H1 (cell line): ENCODE data around the gene CDADC1. TPM values are rescaled to one million over a fixed set of nuclear protein-coding genes. Genes with fewer than 3 reads are reported as not detected.

ENCODE experiments used
- CTCF ChIA-PET: fragments of 300-600 bp; sonication (Branson Sonifier 250); formaldehyde crosslinking; loops from one replicate; lab custom pipeline; 2021; ENCODE audit not compliant: partially characterized antibody; lab: Charles Lee
- POLR2A ChIA-PET: fragments of 300-600 bp; sonication (Branson Sonifier 250); formaldehyde crosslinking; loops from one replicate; lab custom pipeline; 2021; ENCODE audit warnings: inconsistent platforms; ENCODE audit not compliant: partially characterized antibody; lab: Charles Lee
- DNase-seq, 2 experiments: peaks; one replicate each; pipeline versions ENCODE4 v3.0.0 to v3.0.0-alpha.2; 2010 to 2022; ENCODE audit warnings: low spot score in 2 of 2, low read depth in 1 of 2, mixed read lengths in 1 of 2
- FAIRE-seq: peaks from 2 replicates; lab custom pipeline; 2011; peaks lifted over from hg19 to GRCh38; lab: Jason Lieb, UNC
- H2AFZ ChIP-seq: 2 replicates; pipeline ENCODE4 v1.8.1; 2012; ENCODE audit warnings: low read length, inconsistent platforms
- H2AK5ac ChIP-seq: 2 replicates; pipeline ENCODE4 v1.6.1; 2013; ENCODE audit warnings: low read depth, low read length
- H2BK120ac ChIP-seq: replicated peaks from 2 replicates; pipeline ENCODE3; 2013; ENCODE audit warnings: low read depth, low read length, inconsistent platforms
- H2BK12ac ChIP-seq: 2 replicates; pipeline ENCODE4 v1.6.1; 2013; ENCODE audit warnings: low read depth, low read length
- H2BK15ac ChIP-seq: 2 replicates; pipeline ENCODE4 v1.6.1; 2013; ENCODE audit warnings: low read length
- H2BK20ac ChIP-seq: 2 replicates; pipeline ENCODE4 v1.6.1; 2013; ENCODE audit warnings: low read length
- H2BK5ac ChIP-seq: 2 replicates; pipeline ENCODE4 v1.6.1; 2013; ENCODE audit warnings: low read depth, low read length
- H3K14ac ChIP-seq: 2 replicates; pipeline ENCODE4 v1.6.1; 2013; ENCODE audit warnings: inconsistent platforms; ENCODE audit not compliant: insufficient read length
- H3K18ac ChIP-seq: 2 replicates; pipeline ENCODE4 v1.6.1; 2013; ENCODE audit warnings: low read length; ENCODE audit errors: extremely low read depth
- H3K23ac ChIP-seq: 2 replicates; pipeline ENCODE4 v1.6.1; 2013; ENCODE audit warnings: inconsistent platforms; ENCODE audit not compliant: insufficient read length
- H3K23me2 ChIP-seq: 2 replicates; pipeline ENCODE4 v1.6.1; 2013; ENCODE audit warnings: low read depth, low read length
- H3K27ac ChIP-seq: 2 replicates; pipeline ENCODE4 v1.6.1; 2011; ENCODE audit warnings: low read depth, low read length, inconsistent platforms
- H3K27me3 ChIP-seq, 4 experiments: replicated peaks in 1 of 4; 1 replicate in 1 of 4; 2 replicates in 3 of 4; pipeline versions ENCODE4 v1.6.1 to v1.8.1; 2011 to 2013; ENCODE audit warnings: low read length in 3 of 4, mild to moderate bottlenecking in 3 of 4, inconsistent platforms in 2 of 4, mixed read lengths in 2 of 4, moderate library complexity in 1 of 4; ENCODE audit not compliant: control insufficient read depth in 3 of 4, insufficient read depth in 3 of 4; ENCODE audit errors: extremely low read depth in 1 of 4
- H3K36me3 ChIP-seq, 4 experiments: 2 replicates each; pipeline versions ENCODE4 v1.6.1 to v1.8.1; 2011 to 2013; ENCODE audit warnings: mild to moderate bottlenecking in 4 of 4, low read length in 3 of 4, moderate library complexity in 2 of 4, control low read depth in 1 of 4, inconsistent platforms in 1 of 4; ENCODE audit not compliant: insufficient read depth in 4 of 4, control insufficient read depth in 2 of 4
- H3K4ac ChIP-seq: replicated peaks from 2 replicates; pipeline ENCODE3; 2013; ENCODE audit warnings: low read length, low read depth, mixed read lengths, inconsistent platforms; ENCODE audit not compliant: insufficient read length
- H3K4me1 ChIP-seq, 4 experiments: replicated peaks in 1 of 4; 1 replicate in 1 of 4; 2 replicates in 3 of 4; pipeline versions ENCODE4 v1.6.1 to v1.8.1; 2011 to 2013; ENCODE audit warnings: low read length in 3 of 4, inconsistent platforms in 2 of 4, mixed read lengths in 1 of 4; ENCODE audit not compliant: insufficient read depth in 4 of 4, control insufficient read depth in 3 of 4
- H3K4me2 ChIP-seq, 2 experiments: 2 replicates each; pipeline versions ENCODE4 v1.6.1 to v1.8.1; 2011 to 2013; ENCODE audit warnings: low read depth in 2 of 2, low read length in 2 of 2, control low read depth in 1 of 2, inconsistent platforms in 1 of 2, mild to moderate bottlenecking in 1 of 2; ENCODE audit not compliant: insufficient read depth in 1 of 2
- H3K4me3 ChIP-seq, 4 experiments: fragments of 200-600, 300-600 bp in 1 of 4; sonication (generic), shearing (Covaris generic), sonication (Bioruptor Twin) in 1 of 4; 2 replicates each; pipeline versions ENCODE4 v1.5.1 to v1.8.1; 2011 to 2016; ENCODE audit warnings: low read length in 4 of 4, low read depth in 3 of 4, control low read depth in 2 of 4, inconsistent platforms in 2 of 4, mild to moderate bottlenecking in 2 of 4, mixed read lengths in 1 of 4, moderate library complexity in 1 of 4; ENCODE audit not compliant: insufficient read depth in 2 of 4; ENCODE audit errors: extremely low read depth in 1 of 4
- H3K56ac ChIP-seq: replicated peaks from 2 replicates; pipeline ENCODE3; 2013; ENCODE audit warnings: low read depth, mild to moderate bottlenecking, mixed read lengths, low read length, inconsistent platforms; ENCODE audit not compliant: insufficient read length
- H3K79me1 ChIP-seq: 2 replicates; pipeline ENCODE4 v1.6.1; 2013; ENCODE audit warnings: low read depth, low read length, control low read depth
- H3K79me2 ChIP-seq, 2 experiments: 2 replicates each; pipeline versions ENCODE4 v1.6.1 to v1.8.1; 2012 to 2013; ENCODE audit warnings: low read length in 2 of 2, mild to moderate bottlenecking in 2 of 2, inconsistent platforms in 1 of 2; ENCODE audit not compliant: insufficient read depth in 2 of 2, control insufficient read depth in 1 of 2
- H3K9ac ChIP-seq, 4 experiments: replicated peaks in 1 of 4; 1 replicate in 1 of 4; 2 replicates in 3 of 4; pipeline versions ENCODE4 v1.6.1 to v1.8.1; 2011 to 2013; ENCODE audit warnings: low read depth in 3 of 4, low read length in 3 of 4, control low read depth in 2 of 4, mild to moderate bottlenecking in 2 of 4, moderate library complexity in 2 of 4, inconsistent platforms in 1 of 4; ENCODE audit errors: extremely low read depth in 1 of 4
- H3K9me3 ChIP-seq, 2 experiments: 2 replicates each; pipeline versions ENCODE4 v1.6.1 to v1.8.1; 2012 to 2013; ENCODE audit warnings: mild to moderate bottlenecking in 2 of 2, moderate library complexity in 2 of 2, control low read depth in 1 of 2, inconsistent platforms in 1 of 2, low read depth in 1 of 2, low read length in 1 of 2, mixed read lengths in 1 of 2; ENCODE audit not compliant: insufficient read depth in 2 of 2
- H4K20me1 ChIP-seq, 2 experiments: replicated peaks in 1 of 2; 2 replicates each; pipeline versions ENCODE3 to v1.8.1; 2011 to 2013; ENCODE audit warnings: inconsistent platforms in 2 of 2, low read length in 2 of 2, mild to moderate bottlenecking in 1 of 2; ENCODE audit not compliant: insufficient read depth in 2 of 2, control insufficient read depth in 1 of 2
- H4K5ac ChIP-seq: 2 replicates; pipeline ENCODE4 v1.6.1; 2013; ENCODE audit warnings: low read length, low read depth, mixed read lengths, inconsistent platforms; ENCODE audit not compliant: insufficient read length
- H4K8ac ChIP-seq: 2 replicates; pipeline ENCODE4 v1.8.0; 2013; ENCODE audit warnings: mild to moderate bottlenecking, moderate library complexity, low read length, inconsistent platforms; ENCODE audit not compliant: insufficient read depth; ENCODE audit errors: extremely low read depth
- H4K91ac ChIP-seq: replicated peaks from 2 replicates; pipeline ENCODE3; 2013; ENCODE audit warnings: low read length, mixed read lengths, inconsistent platforms; ENCODE audit not compliant: insufficient read length
- GTF2F1 ChIP-seq: IDR thresholded peaks from 2 replicates; pipeline ENCODE4 v1.6.1; 2012; ENCODE audit warnings: low read depth, low read length, improper control_type of control experiment, borderline replicate concordance
- TAF1 ChIP-seq: IDR thresholded peaks from 2 replicates; pipeline ENCODE4 v1.6.1; 2011; ENCODE audit warnings: mild to moderate bottlenecking, low read depth, low read length
- WGBS, 2 experiments: shearing (Covaris generic) in 1 of 2; methylation state at CpG; one replicate each; pipeline versions ENCODE4 v1.1.6 to v1.1.7; 2013 to 2015; ENCODE audit warnings: low lambda C conversion rate in 2 of 2, mixed read lengths in 2 of 2, inconsistent platforms in 1 of 2, low coverage in 1 of 2, missing lambda C conversion rate in 1 of 2; ENCODE audit not compliant: insufficient replicate concordance in 2 of 2, insufficient coverage in 1 of 2, insufficient read length in 1 of 2; ENCODE audit errors: extremely low coverage in 1 of 2, missing lambda C conversion rate in 1 of 2; 5-methylcytosine and 5-hydroxymethylcytosine counted together
- polyA plus RNA-seq, 7 experiments: library from polyadenylated mRNA; depleted of rRNA in 3 of 7; stranded (reverse) in 5 of 7; unstranded in 2 of 7; fragments of >200 nt in 5 of 7; fragments of 200-250 nt in 2 of 7; gene quantifications; 1 replicate in 5 of 7; 2 replicates in 1 of 7; 4 replicates in 1 of 7; pipeline versions ENCODE4 v1.2.1 to v1.2.3, GENCODE V29; 2011 to 2013; ENCODE audit warnings: missing spikeins in 2 of 7, mixed read lengths in 2 of 7
- total RNA-seq: library from RNA; stranded (reverse); fragmentation: NEBNext Ultra II Directional; extraction: Animal tissue kit (Norgen Biotek cat#: 25700); gene quantifications from 2 replicates; pipeline ENCODE4 v1.2.1, GENCODE V29; 2021

The CDADC1 gene
- total and polyA plus RNA-seq, 2 of the 8 experiments (the other 6 are each of a cell fraction or from before 2014, with no cell fraction given): 0.98 to 2.7 TPM

- Histone ChIP-seq H2AFZ (no peak overlapping the region), H3K56ac (no peak overlapping the region), H3K4me3 (no peak overlapping the region), H3K9me3 (no peaks in the 10 kb centered on the region), H3K79me2 (no peaks in the 10 kb centered on the region), H3K79me1 (no peaks in the 10 kb centered on the region), H4K20me1 (no peaks in the 10 kb centered on the region), H4K5ac (no peak overlapping the region), H3K23ac (no peak overlapping the region), H2BK5ac (no peak overlapping the region), H2AK5ac (no peak overlapping the region), H2BK20ac (no peak overlapping the region), H3K4me1 (no peaks in the 10 kb centered on the region), H4K91ac (no peak overlapping the region), H4K8ac (no peak overlapping the region), H2BK12ac (no peak overlapping the region), H3K18ac (no peak overlapping the region), H3K23me2 (no peaks in the 10 kb centered on the region), H3K4me2 (no peak overlapping the region), H3K9ac (no peak overlapping the region), H3K36me3 (no peaks in the 10 kb centered on the region), H3K14ac (no peak overlapping the region), H2BK15ac (no peak overlapping the region), H3K27me3 (no peaks in the 10 kb centered on the region), H3K27ac (no peak overlapping the region), H3K4ac (no peak overlapping the region), H2BK120ac (no peak overlapping the region)
- POLR2A ChIA-PET: no interaction called here
- no peak for DNase-seq
- no peak for FAIRE-seq
- WGBS, 2 experiments: 95% methylated on average over 2 of the region's 2 CpGs; no CpG with 5 or more reads in 1 of the 2 experiments
- CTCF ChIA-PET: no interaction called here
- TF ChIP-seq TAF1 (no peak), GTF2F1 (no peak)
Observed at GRCh38 chr13:49319951-49320350, 72.2 kb downstream of the CDADC1 start.
